ENCODE measurements around the gene NFIA.
"Not testable (repeated sequence)": the region's sequence is repeated elsewhere in the genome, so short reads cannot be mapped to it uniquely, and the experiment has no call there.

The NFIA gene

DNA sequence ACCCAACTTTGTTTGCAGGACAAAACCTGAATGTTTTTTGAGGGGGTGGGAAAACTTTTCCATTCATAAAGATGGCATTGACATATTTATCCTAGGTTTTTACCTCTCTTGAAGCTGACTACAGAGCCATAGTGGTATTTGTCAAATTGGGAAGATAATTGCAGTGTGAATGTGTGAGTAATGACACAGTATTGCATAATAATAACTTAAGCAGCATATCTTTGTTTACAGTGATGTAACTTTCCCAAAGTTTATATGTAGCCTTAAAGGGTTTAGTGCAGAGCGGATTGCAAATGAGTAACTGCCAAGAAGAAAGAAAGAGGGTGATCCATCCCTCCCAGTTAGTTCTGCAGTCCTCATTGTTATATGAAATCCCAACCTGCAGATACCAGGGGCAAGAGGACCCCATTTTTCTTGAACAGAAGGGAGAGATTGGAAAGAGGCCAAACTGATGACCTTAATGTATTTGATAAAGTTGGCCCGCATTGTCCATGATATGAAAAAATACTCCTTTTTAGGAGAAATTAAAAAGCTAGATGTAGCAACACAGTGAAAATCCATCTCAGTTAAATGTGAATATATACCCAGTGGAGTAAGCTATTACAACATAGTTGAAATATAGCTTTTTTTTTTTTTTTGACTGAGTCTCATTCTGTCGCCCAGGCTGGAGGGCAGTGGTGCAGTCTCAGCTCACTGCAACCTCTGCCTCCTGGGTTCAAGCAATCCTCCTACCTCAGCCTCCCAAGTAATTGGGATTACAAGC, 23.7 kb upstream of the NFIA start:
- DNase-seq (ENCODE audit: low spot score) = no peak

- DNase-seq (ENCODE audit: low spot score) = not testable (repeated sequence)
These were observed 20.8 kb upstream of the NFIA start for GRCh38 chr1:61061601-61062000.

GRCh38 chr1:61064673-61065072, 17.7 kb upstream of the NFIA start:
- no peak for DNase-seq (ENCODE audit: low spot score)

DNA sequence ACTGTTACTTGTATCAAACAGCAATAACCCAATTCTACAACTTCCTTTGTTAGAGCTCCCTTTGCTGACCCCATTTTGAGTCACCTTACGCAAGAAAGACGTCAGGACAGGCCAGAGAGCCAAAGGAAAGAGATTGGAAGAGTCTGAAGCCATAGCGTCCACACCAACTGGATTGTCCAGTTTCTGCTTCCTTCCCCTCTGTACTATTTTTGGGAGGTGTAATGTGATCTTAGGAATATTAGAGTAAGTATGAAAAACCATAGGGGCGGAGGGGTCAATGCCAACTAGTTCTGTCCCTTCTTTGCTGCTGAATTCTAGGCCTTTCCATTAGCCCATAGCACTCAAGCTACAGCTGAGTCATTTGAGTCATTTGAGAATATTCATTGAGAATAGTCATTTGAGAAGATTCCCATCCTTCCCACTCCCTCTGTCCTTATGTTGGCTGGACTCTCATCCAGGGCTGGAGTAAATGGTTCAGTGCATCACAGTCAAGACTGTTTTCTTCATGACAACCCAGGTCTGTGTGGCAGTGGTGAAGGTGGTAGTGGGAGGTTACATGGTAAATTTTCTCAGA, 14.8 kb upstream of the NFIA start:
- DNase-seq (ENCODE audit: low spot score) = no peak

- DNase-seq (ENCODE audit: low spot score) = no peak
These were observed 12.3 kb upstream of the NFIA start for GRCh38 chr1:61070054-61070453.

DNA sequence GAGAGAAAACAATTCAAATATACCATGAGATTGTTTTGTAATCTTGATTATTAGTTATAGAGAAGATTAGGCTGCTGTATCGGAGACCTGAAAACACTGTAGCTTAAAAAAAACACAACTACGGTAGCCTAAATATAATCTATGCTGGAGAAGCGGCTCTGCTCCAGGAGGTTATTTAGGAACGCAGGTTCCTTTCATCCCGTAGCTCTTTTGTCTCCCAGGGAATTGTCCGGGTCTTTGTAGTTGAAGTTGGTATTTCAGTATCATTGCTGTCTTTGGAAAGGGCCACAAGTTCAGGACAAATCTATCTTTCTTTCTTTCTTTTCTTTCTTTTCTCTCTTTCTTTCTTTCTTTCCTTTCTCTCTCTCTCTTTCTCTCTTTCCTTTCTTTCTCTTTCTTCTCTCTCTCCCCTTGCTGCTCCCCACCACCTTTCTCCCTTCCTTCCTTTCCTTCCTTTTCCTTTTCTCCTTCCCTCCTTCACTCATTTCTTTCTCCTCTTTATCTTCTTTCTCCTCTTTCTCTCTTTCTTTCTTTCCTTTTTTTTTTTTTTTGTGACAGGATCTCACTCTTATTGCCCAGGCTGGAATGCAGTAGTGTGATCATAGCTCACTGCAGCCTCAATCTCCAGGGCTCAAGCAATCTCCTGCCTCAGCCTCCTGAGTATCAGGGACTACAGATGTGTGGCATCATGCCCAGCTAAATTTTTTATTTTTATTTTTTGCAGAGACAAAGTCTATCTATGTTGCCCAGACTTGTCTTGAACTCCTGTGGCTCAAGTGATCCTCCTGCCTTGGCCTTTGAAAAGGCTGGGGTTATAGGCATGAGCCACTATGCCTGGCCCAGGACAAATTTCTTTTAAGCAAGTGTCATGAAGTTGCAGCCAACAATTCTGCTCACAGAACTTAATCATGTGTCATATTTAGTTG, 10.9 kb upstream of the NFIA start:
- DNase-seq (ENCODE audit: low spot score) = no peak

GRCh38 chr1:61073871-61074270, 8.5 kb upstream of the NFIA start:
- no peak for DNase-seq (ENCODE audit: low spot score)

GRCh38 chr1:61075833-61076232, 6.5 kb upstream of the NFIA start:
- DNase-seq (ENCODE audit: low spot score) = not testable (repeated sequence)

DNA sequence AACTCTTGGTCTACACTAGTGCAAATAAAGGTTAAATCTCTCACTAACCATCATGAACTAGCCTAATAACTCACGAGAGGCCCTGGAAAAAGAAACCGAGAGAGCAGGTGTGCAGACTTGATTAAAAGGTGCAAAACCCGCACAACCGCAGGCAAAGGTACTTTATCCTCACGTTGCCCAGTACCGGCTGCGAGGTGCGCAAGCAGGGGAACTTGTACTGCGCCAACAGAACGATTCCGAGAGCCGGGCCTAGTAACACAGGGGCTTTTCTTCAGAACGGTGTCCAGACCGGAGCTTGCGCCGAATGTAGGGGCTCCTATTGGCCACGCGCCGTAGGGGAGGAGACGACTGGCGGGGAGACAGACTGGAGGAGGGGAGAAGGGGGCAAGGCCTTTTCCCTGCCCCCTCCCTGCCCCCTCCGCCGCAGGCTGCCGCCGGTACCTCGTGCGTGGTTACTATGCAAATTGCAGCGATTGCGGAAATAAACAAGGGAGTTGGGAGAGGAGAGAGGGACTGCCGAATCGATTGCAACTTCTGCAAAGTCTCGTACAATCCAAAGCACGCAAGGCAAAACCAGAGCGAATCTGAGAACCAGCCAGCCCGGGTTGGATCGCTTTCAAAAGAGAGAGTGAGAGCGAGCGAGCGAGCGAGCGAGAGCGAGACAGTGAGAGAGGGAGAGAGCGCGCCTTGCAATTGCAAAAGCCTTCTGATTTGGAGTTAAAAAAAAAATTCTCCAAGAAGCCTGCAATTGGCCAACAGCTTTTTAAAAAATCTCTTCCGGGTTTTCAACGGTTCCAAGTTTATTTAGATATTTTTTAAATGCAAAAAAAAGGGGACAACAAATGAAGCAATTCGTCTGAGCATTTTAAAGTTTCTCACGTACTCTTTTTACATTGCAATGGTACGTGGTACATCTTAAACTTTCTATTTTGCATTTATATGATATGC, 5.4 kb upstream of the NFIA start:
- DNase-seq (ENCODE audit: low spot score) = peak; percentile 73

- peak; percentile 73 for DNase-seq (ENCODE audit: low spot score)
These were observed 4.5 kb upstream of the NFIA start for GRCh38 chr1:61077676-61078541.

- no peak for DNase-seq (ENCODE audit: low spot score)
These were observed 3.6 kb upstream of the NFIA start for GRCh38 chr1:61078618-61079295.

DNA sequence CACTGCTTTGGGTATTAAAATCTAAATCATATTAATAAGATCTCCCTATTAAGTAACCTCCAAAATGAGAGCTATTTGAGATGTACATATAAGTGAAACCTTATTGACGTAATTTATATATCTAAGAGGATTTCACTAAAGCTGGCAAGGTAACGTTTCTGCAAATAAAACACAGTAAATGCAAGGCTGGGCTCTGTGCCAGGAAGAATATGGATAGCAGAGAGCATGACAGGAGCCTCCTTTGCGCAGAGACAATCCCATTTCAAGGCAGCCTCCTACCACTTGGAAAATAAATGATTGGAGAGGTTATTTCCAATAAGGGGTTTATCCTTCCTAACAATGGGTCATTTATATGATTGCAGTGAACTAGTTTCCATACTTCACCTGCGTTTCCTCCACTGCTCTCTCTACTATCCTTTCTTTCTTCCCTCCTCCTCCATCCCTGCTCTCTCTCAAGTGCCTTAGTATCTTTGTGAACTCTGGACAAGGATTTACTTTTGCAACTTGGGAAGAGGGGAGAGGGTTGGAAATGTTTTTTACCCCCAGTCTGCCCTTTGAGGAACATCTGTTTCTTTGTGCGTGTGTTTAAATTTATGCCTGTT, 3.0 kb upstream of the NFIA start:
- DNase-seq (ENCODE audit: low spot score) = no peak

DNA sequence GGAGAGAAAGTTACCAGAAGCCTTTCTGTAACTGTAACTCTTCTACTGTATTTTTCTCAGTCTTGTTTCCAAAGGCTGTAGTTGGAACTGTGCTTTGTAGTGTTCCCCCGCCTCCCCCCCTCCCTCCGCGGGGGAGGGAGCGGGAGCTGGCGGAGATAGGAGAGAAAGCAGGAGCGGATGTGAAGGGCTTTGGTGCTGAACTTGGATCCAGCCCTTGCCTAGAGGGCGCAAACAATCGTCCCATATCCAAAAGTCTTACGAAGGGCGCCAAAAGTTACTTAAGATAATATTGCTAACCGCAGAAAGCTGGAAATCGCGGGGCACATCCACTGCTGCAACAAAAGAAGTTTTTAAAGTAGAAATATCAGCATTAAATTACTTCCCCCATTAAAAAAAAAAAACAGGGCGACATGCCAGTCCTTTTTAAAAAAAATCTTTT, 2.4 kb upstream of the NFIA start:
- no peak for DNase-seq (ENCODE audit: low spot score)

DNA sequence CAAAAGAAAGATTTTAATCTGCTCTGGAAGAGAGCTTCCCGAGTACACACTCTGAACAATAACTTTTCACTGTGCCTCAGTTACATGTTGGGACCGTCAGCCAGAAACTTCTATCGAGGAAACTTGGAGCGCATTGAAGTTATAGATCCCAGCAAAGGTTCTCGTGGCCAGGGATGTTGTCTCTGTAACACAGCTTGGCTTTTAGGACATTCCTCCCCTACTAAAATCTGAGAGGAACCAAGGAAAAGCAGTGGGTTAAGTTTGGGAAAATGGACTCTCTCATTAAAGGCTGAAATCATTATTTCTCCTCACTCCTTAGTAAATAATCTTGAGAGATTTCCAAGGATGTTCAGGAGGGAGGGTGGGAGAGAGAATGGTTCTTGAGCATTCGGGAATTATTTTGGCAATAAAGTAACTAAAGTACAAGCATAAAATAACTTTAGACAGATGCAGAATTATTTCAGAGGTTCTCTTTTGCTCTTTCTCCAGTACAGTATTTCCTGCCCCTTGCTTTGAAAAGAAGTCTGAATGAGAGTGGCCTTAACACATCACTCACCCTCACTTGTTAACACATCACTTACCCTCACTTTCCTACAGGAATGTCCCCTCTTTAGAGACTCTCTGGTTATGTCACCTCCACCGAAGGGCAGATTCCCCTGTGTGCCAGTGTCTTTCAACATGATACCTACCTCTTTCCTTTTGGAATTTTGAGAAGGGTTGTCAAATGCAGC, 1.8 kb upstream of the NFIA start:
- DNase-seq (ENCODE audit: low spot score) = no peak

DNA sequence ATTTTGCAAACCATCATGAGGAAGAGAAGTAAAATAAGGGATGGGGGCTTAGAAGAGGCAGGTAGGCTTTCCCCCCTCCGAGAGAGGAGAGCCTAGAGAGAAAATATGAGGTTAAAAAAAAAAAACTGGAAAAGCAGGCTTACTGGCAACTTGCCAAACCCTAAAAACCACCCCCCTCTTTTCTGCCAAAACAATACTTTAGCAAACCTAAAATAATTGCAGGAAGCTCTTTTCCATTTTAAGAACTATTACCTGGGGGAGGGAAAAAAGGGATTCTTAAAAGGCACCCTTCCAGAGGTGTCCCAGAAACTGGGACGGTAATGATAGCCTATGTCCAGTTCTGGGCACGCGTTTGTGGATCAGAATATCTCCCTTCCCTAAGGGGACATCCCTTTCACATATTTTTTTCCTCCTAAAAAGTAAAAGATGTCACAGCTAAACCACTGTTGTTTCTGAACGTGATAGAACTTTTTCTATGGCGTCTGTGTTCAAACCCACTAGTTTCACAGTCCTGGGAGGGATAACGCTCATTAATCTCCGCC, 1.1 kb upstream of the NFIA start:
- no peak for DNase-seq (ENCODE audit: low spot score)

- peak; percentile 69 for DNase-seq (ENCODE audit: low spot score)
These were observed 563 bp upstream of the NFIA start for GRCh38 chr1:61081686-61082310.

GRCh38 chr1:61083013-61083806, 849 bp downstream of the NFIA start:
- peak; percentile 26 for DNase-seq (ENCODE audit: low spot score)
